ENCODE data around the gene SCAMP1.
"Not testable (repeated sequence)": the region's sequence is repeated elsewhere in the genome, so short reads cannot be mapped to it uniquely, and the experiment has no call there.

SCAMP1 gene

DNA sequence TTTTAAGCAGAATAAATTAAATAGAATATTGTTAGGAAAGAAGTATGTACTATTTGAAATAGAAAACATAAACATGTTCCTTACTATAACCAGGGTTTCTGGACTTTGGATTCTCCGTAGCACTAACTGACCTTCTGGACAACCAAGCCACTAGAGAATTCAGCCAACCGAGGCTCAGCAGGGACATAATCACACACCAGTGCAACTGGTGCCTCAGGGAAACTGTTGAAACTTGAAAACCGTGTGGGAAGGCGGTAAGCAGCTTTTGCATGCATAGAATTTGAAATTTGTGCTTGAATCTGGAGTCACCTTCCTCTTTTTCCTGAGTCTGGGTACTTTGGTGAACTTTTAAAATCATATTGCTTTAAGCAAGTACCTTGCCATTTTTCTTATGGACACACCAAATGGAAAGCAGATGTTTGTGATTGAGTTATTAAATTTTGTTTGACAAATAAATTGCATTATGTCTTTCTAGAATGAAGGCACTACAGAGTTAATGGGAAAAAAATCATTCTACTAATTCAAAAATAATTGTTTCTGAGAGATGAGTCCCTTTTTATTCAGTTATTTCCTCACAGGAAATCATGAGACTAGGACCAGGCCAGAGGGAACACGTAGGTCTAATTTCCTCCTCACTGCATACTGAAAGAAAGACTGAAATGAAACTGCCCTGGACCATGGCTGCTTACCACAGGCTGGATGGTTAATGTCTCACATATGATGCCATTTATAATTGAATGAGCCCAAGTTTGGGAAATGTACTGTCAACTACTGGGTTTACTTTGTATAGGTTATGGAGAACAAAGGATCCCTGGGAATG lies 20.6 kb upstream of the SCAMP1 start:
- Histone ChIP-seq H3K4me3 (ENCODE audit: control insufficient read depth in 1 of 7, extremely low read depth in 1 of 7, insufficient read depth in 4 of 7, low read depth in 2 of 7, low read length in 6 of 7) (no peak overlapping the region), H3K4me1 (ENCODE audit: control extremely low read depth in 1 of 4, control insufficient read depth in 4 of 4, insufficient read depth in 4 of 4, low read length in 3 of 4) (peaks cover 0 to 5% (median 0%) of the 10 kb centered on the region in 4 experiments), H3K27ac (ENCODE audit: insufficient read depth in 1 of 2, low read depth in 1 of 2, low read length in 2 of 2, poor library complexity in 1 of 2, severe bottlenecking in 2 of 2) (no peak overlapping the region), H3K27me3 (replicated peaks in 2 of 5; ENCODE audit: control insufficient read depth in 4 of 5, insufficient read depth in 5 of 5, low read length in 4 of 5) (no peaks in the 10 kb centered on the region), H3K9me3 (ENCODE audit: control extremely low read depth in 1 of 5, control insufficient read depth in 4 of 5, insufficient read depth in 2 of 5, low read depth in 1 of 5, low read length in 4 of 5) (peaks cover 0 to 15% (median 6%) of the 10 kb centered on the region in 5 experiments), H3K36me3 (ENCODE audit: control insufficient read depth in 4 of 4, insufficient read depth in 4 of 4, low read length in 3 of 4) (no peaks in the 10 kb centered on the region)
- ChIA-PET CTCF (no interaction called here), POLR2A (no interaction called here)
- 83% methylated on average over 5 of the region's 5 CpGs for WGBS (ENCODE audit: insufficient coverage)
- no peak for DNase-seq

DNA sequence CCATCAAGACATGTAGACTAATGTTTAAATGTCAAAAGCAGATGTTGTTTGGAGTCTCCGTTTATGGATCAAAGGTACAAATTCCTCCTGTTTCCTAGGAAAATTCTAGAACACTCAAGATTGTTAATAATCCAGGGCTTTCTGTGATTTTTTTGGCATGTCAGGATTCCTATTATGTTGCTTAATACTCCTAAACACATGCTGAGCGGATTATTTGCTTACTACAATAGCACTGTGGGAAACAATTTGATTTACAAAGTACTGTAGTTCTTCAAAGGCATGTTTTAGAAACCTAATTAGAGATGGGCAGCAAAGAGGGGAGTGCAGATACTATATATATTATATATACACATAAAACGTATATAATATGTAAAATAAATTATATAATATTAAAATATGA lies 19.0 kb upstream of the SCAMP1 start:
- peaks cover 0 to 5% (median 0%) of the 10 kb centered on the region in 4 experiments for H3K4me1 ChIP-seq (ENCODE audit: control extremely low read depth in 1 of 4, control insufficient read depth in 4 of 4, insufficient read depth in 4 of 4, low read length in 3 of 4)
- DNase-seq: no peak
- H3K27me3 ChIP-seq (replicated peaks in 2 of 5; ENCODE audit: control insufficient read depth in 4 of 5, insufficient read depth in 5 of 5, low read length in 4 of 5): no peaks in the 10 kb centered on the region
- no CpG with 5 or more reads among the region's 3 CpGs for WGBS (ENCODE audit: insufficient coverage)
- peaks cover 0 to 15% (median 6%) of the 10 kb centered on the region in 5 experiments for H3K9me3 ChIP-seq (ENCODE audit: control extremely low read depth in 1 of 5, control insufficient read depth in 4 of 5, insufficient read depth in 2 of 5, low read depth in 1 of 5, low read length in 4 of 5)
- CTCF ChIA-PET: no interaction called here
- no peak overlapping the region for H3K27ac ChIP-seq (ENCODE audit: insufficient read depth in 1 of 2, low read depth in 1 of 2, low read length in 2 of 2, poor library complexity in 1 of 2, severe bottlenecking in 2 of 2)
- no peaks in the 10 kb centered on the region for H3K36me3 ChIP-seq (ENCODE audit: control insufficient read depth in 4 of 4, insufficient read depth in 4 of 4, low read length in 3 of 4)
- H3K4me3 ChIP-seq (ENCODE audit: control insufficient read depth in 1 of 7, extremely low read depth in 1 of 7, insufficient read depth in 4 of 7, low read depth in 2 of 7, low read length in 6 of 7): no peak overlapping the region
- POLR2A ChIA-PET: no interaction called here

DNA sequence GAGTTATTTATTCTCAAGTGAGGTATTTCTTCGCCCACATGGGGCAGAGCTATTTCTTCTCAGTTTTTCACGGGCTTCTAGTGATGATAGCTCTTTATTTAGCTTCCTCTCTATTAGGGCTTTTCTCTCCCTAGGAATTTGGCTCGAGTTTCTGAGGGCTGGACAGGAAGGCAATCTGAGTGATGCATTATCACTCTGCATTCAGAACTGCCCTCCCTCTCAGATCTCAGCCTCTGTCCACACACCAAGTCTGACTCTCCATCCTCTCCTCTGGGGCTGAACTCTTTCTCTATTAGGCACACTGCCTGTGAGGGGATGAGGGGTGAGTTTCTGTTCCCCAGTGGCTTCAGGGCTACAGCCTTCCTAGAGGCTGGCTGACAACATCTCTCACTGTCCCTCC lies 14.9 kb upstream of the SCAMP1 start:
- CTCF ChIA-PET: interaction anchor here (1.2 kb wide), 1 partner anchor 46 kb away, joined by 3 read pairs; no protein-coding TSS in a partner anchor

DNA sequence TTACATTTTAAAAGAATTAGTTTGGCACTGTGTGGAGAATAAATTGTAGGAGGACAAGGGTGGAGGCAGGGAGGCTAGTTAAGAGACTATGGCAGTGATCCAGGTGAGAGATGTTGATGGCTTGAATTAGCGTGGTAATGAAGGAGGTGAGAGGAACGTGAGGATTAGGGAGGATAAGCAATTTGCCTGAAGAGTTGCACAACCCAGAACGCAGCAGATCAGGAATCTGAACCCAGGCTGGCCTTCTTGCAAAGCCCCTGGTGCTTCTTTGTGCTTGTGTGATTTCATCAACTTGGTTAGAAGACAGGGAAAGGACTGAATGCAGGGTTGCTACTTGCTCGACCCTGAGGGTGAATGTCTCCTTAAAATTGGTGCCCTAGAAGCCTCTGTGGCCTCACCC lies 6.9 kb upstream of the SCAMP1 start:
- Histone ChIP-seq H3K9me3 (ENCODE audit: control extremely low read depth in 1 of 5, control insufficient read depth in 4 of 5, insufficient read depth in 2 of 5, low read depth in 1 of 5, low read length in 4 of 5) (no peaks in the 10 kb centered on the region), H3K4me1 (ENCODE audit: control extremely low read depth in 1 of 4, control insufficient read depth in 4 of 4, insufficient read depth in 4 of 4, low read length in 3 of 4) (peaks cover 0 to 2% (median under 1%) of the 10 kb centered on the region in 4 experiments), H3K36me3 (ENCODE audit: control insufficient read depth in 4 of 4, insufficient read depth in 4 of 4, low read length in 3 of 4) (peaks cover 0 to 17% (median 8%) of the 10 kb centered on the region in 4 experiments), H3K27me3 (replicated peaks in 2 of 5; ENCODE audit: control insufficient read depth in 4 of 5, insufficient read depth in 5 of 5, low read length in 4 of 5) (no peaks in the 10 kb centered on the region), H3K4me3 (ENCODE audit: control insufficient read depth in 1 of 7, extremely low read depth in 1 of 7, insufficient read depth in 4 of 7, low read depth in 2 of 7, low read length in 6 of 7) (no peak overlapping the region), H3K27ac (ENCODE audit: insufficient read depth in 1 of 2, low read depth in 1 of 2, low read length in 2 of 2, poor library complexity in 1 of 2, severe bottlenecking in 2 of 2) (no peak overlapping the region)
- 91% methylated on average over 4 of the region's 4 CpGs for WGBS (ENCODE audit: insufficient coverage)
- POLR2A ChIA-PET: no interaction called here
- CTCF ChIA-PET: no interaction called here
- DNase-seq: no peak

More for the DNA sequence above, 14.9 kb upstream of the SCAMP1 start:
- Histone ChIP-seq H3K4me3 (ENCODE audit: control insufficient read depth in 1 of 7, extremely low read depth in 1 of 7, insufficient read depth in 4 of 7, low read depth in 2 of 7, low read length in 6 of 7) (no peak overlapping the region), H3K27ac (ENCODE audit: insufficient read depth in 1 of 2, low read depth in 1 of 2, low read length in 2 of 2, poor library complexity in 1 of 2, severe bottlenecking in 2 of 2) (no peak overlapping the region), H3K9me3 (ENCODE audit: control extremely low read depth in 1 of 5, control insufficient read depth in 4 of 5, insufficient read depth in 2 of 5, low read depth in 1 of 5, low read length in 4 of 5) (no peaks in the 10 kb centered on the region), H3K27me3 (replicated peaks in 2 of 5; ENCODE audit: control insufficient read depth in 4 of 5, insufficient read depth in 5 of 5, low read length in 4 of 5) (no peaks in the 10 kb centered on the region), H3K4me1 (ENCODE audit: control extremely low read depth in 1 of 4, control insufficient read depth in 4 of 4, insufficient read depth in 4 of 4, low read length in 3 of 4) (no peaks in the 10 kb centered on the region), H3K36me3 (ENCODE audit: control insufficient read depth in 4 of 4, insufficient read depth in 4 of 4, low read length in 3 of 4) (no peaks in the 10 kb centered on the region)
- POLR2A ChIA-PET: no interaction called here
- DNase-seq: no peak
- WGBS (ENCODE audit: insufficient coverage): 93% methylated on average over 2 of the region's 3 CpGs

GRCh38 chr5:78354066-78354670 lies 6.2 kb upstream of the SCAMP1 start:
- Histone ChIP-seq H3K9me3 (ENCODE audit: control extremely low read depth in 1 of 5, control insufficient read depth in 4 of 5, insufficient read depth in 2 of 5, low read depth in 1 of 5, low read length in 4 of 5) (no peaks in the 10 kb centered on the region), H3K27ac (ENCODE audit: insufficient read depth in 1 of 2, low read depth in 1 of 2, low read length in 2 of 2, poor library complexity in 1 of 2, severe bottlenecking in 2 of 2) (no peak overlapping the region), H3K36me3 (ENCODE audit: control insufficient read depth in 4 of 4, insufficient read depth in 4 of 4, low read length in 3 of 4) (peaks cover 0 to 22% (median 8%) of the 10 kb centered on the region in 4 experiments), H3K4me3 (ENCODE audit: control insufficient read depth in 1 of 7, extremely low read depth in 1 of 7, insufficient read depth in 4 of 7, low read depth in 2 of 7, low read length in 6 of 7) (no peak overlapping the region), H3K27me3 (replicated peaks in 2 of 5; ENCODE audit: control insufficient read depth in 4 of 5, insufficient read depth in 5 of 5, low read length in 4 of 5) (no peaks in the 10 kb centered on the region), H3K4me1 (ENCODE audit: control extremely low read depth in 1 of 4, control insufficient read depth in 4 of 4, insufficient read depth in 4 of 4, low read length in 3 of 4) (peaks cover 2 to 9% (median 6%) of the 10 kb centered on the region in 4 experiments)
- CTCF ChIA-PET: no interaction called here
- POLR2A ChIA-PET: no interaction called here
- no peak for DNase-seq
- WGBS (ENCODE audit: insufficient coverage): 95% methylated on average over 3 of the region's 4 CpGs

DNA sequence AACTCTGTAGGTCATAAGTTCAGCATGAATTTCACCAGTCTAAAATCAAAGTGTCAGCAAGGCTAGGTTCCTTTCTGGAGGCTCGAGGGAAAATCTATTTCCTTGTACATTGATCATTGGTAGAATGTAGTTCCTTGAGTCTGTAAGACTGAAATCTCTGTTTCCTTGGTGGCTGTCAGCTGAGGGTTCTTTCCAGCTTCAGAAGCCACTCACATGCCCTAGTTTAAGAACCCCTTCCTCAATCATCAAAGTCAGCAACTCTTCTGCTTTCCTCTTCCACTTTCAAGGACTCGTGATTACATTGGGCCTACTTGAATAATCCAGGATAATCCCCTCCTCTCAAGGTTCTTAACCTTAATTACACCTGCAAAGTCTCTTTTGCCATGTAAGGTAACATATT lies 4.9 kb upstream of the SCAMP1 start:
- DNase-seq: no peak
- no peak overlapping the region for H3K27ac ChIP-seq (ENCODE audit: insufficient read depth in 1 of 2, low read depth in 1 of 2, low read length in 2 of 2, poor library complexity in 1 of 2, severe bottlenecking in 2 of 2)
- no peaks in the 10 kb centered on the region for H3K27me3 ChIP-seq (replicated peaks in 2 of 5; ENCODE audit: control insufficient read depth in 4 of 5, insufficient read depth in 5 of 5, low read length in 4 of 5)
- WGBS (ENCODE audit: insufficient coverage): no CpG with 5 or more reads among the region's 2 CpGs
- H3K9me3 ChIP-seq (ENCODE audit: control extremely low read depth in 1 of 5, control insufficient read depth in 4 of 5, insufficient read depth in 2 of 5, low read depth in 1 of 5, low read length in 4 of 5): no peaks in the 10 kb centered on the region
- POLR2A ChIA-PET: no interaction called here
- H3K4me1 ChIP-seq (ENCODE audit: control extremely low read depth in 1 of 4, control insufficient read depth in 4 of 4, insufficient read depth in 4 of 4, low read length in 3 of 4): peaks cover 3 to 14% (median 9%) of the 10 kb centered on the region in 4 experiments
- peaks cover 0 to 22% (median 8%) of the 10 kb centered on the region in 4 experiments for H3K36me3 ChIP-seq (ENCODE audit: control insufficient read depth in 4 of 4, insufficient read depth in 4 of 4, low read length in 3 of 4)
- CTCF ChIA-PET: no interaction called here
- no peak overlapping the region for H3K4me3 ChIP-seq (ENCODE audit: control insufficient read depth in 1 of 7, extremely low read depth in 1 of 7, insufficient read depth in 4 of 7, low read depth in 2 of 7, low read length in 6 of 7)

GRCh38 chr5:78359455-78359830 lies 974 bp upstream of the SCAMP1 start:
- Histone ChIP-seq H3K27ac (ENCODE audit: insufficient read depth in 1 of 2, low read depth in 1 of 2, low read length in 2 of 2, poor library complexity in 1 of 2, severe bottlenecking in 2 of 2) (peak overlapping the region; percentile 61 to 88), H3K36me3 (ENCODE audit: control insufficient read depth in 4 of 4, insufficient read depth in 4 of 4, low read length in 3 of 4) (peaks cover 0 to 22% (median 8%) of the 10 kb centered on the region in 4 experiments), H3K4me3 (ENCODE audit: control insufficient read depth in 1 of 7, extremely low read depth in 1 of 7, insufficient read depth in 4 of 7, low read depth in 2 of 7, low read length in 6 of 7) (peak overlapping the region; percentile 92 to 98 (median 96)), H3K4me1 (ENCODE audit: control extremely low read depth in 1 of 4, control insufficient read depth in 4 of 4, insufficient read depth in 4 of 4, low read length in 3 of 4) (peaks cover 7 to 29% (median 18%) of the 10 kb centered on the region in 4 experiments)
- not testable (repeated sequence) for DNase-seq; H3K27me3 ChIP-seq (replicated peaks in 2 of 5; ENCODE audit: control insufficient read depth in 4 of 5, insufficient read depth in 5 of 5, low read length in 4 of 5); H3K9me3 ChIP-seq (ENCODE audit: control extremely low read depth in 1 of 5, control insufficient read depth in 4 of 5, insufficient read depth in 2 of 5, low read depth in 1 of 5, low read length in 4 of 5)
- POLR2A ChIA-PET: interaction anchor here (0.7 to 2.2 kb wide), 2 partner anchors 64 to 65 kb away, joined by 6 to 18 read pairs; partner anchors contain the start of gene AP3B1
- CTCF ChIA-PET: interaction anchor here (1.0 to 2.1 kb wide), 4 partner anchors 24 to 1282 kb away, joined by 3 to 8 read pairs (median 3); partner anchors contain the start of gene AP3B1
- WGBS (ENCODE audit: insufficient coverage): 74% methylated on average over 7 of the region's 19 CpGs
